ENCODE data around the gene NCS1.
"Not testable (repeated sequence)": the region's sequence is repeated elsewhere in the genome, so short reads cannot be mapped to it uniquely, and the experiment has no call there.

Gene NCS1

GRCh38 chr9:130239741-130240241, 67.6 kb downstream of the NCS1 start:
- peak; percentile 95 for ATAC-seq

GRCh38 chr9:130240410-130241197, 68.4 kb downstream of the NCS1 start:
- Mint-ChIP-seq H3K27me3 (peaks cover 17% of the 10 kb centered on the region), H3K27ac (peak overlapping the region in 1 of 2 donors; percentile 56), H3K9me3 (no peaks in the 10 kb centered on the region), H3K4me3 (no peak overlapping the region), H3K4me1 (peaks cover 50% of the 10 kb centered on the region)
- DNase-seq = peak in 1 of 2 donors; percentile 22
- ATAC-seq = no peak

More at GRCh38 chr9:130239741-130240241, 67.6 kb downstream of the NCS1 start:
- Mint-ChIP-seq H3K27ac (peak overlapping the region in 1 of 2 donors; percentile 38), H3K4me1 (peaks cover 50% of the 10 kb centered on the region), H3K27me3 (peaks cover 17% of the 10 kb centered on the region), H3K9me3 (no peaks in the 10 kb centered on the region), H3K4me3 (peak overlapping the region in 1 of 2 donors; percentile 21)
- peak; percentile 56 to 69 for DNase-seq

DNA sequence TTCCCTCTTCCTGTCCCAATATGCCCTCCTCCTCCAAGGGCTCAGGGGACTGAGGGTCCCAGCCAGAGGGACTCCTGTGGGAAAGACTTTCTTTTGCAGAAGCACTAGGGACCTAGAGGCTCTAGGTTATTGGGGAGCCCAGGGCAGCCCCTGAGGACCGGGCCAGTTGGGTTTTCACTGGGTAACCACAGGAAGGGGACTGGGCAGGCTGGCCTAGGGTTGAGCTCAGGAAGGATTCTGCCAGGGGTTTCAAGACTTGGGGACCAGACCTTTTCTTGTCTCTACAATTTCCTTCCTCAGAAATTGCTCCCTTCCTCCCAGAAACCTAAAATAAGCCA, 69.0 kb downstream of the NCS1 start:
- peaks cover 44% of the 10 kb centered on the region for H3K4me1 Mint-ChIP-seq
- no peak overlapping the region for H3K27ac Mint-ChIP-seq
- DNase-seq = no peak

GRCh38 chr9:130242270-130243014, 70.2 kb downstream of the NCS1 start:
- Mint-ChIP-seq H3K9me3 (no peaks in the 10 kb centered on the region), H3K27me3 (peaks cover 17% of the 10 kb centered on the region), H3K27ac (no peak overlapping the region)

More for the DNA sequence above, 69.0 kb downstream of the NCS1 start:
- no peak for ATAC-seq
- H3K4me3 Mint-ChIP-seq = no peak overlapping the region
- H3K9me3 Mint-ChIP-seq = no peaks in the 10 kb centered on the region
- H3K27me3 Mint-ChIP-seq = peaks cover 17% of the 10 kb centered on the region

DNA sequence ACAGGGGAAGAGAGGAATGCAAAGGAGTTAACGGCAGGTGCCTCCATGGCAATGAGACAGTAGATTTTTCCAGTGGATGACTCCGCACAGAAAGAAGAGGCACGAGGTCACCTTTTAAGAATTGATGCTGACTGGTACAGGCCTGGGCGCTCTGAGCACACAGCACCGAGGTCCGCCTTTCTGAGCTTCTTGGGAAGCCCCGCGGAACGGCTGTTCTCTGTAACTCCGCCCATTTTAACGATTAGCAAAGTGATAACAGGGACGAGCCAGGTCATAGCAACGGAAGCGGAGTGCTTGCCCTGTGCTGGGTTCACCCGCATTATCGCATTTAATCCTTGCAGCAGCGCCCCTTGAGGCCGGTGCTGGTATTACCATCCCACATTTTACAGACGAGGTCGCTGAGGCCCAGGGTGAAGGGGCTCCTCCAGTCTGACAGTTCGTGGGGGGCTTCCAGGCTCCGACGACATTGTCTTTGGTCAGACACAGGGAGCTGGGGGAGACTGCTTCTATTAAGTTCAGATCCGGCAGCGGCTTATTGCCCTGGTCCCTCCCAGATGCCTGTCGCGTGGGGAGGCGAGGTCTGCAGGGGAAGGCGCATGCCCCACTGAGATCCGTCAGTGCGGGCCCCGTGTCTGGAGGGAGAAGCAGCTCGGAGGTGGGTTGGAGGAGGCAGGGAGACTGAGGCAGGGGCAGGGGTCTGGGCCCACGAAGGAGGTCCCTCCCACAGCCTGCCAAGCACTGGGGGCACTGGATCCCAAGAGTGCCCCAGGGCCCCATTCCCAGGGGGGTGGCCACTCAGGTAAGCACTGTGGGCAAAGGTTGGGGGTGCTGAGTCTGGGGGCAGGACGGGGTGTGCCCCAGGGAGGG, 71.0 kb downstream of the NCS1 start:
- ATAC-seq = peak; percentile 62
- Mint-ChIP-seq H3K27me3 (peaks cover 17% of the 10 kb centered on the region), H3K4me1 (peaks cover 39% of the 10 kb centered on the region), H3K27ac (no peak overlapping the region), H3K9me3 (no peaks in the 10 kb centered on the region), H3K4me3 (peak overlapping the region; percentile 21 to 44)
- DNase-seq = peak; percentile 76 to 81

More at GRCh38 chr9:130242270-130243014, 70.2 kb downstream of the NCS1 start:
- H3K4me1 Mint-ChIP-seq = peaks cover 39% of the 10 kb centered on the region
- H3K4me3 Mint-ChIP-seq = peak overlapping the region; percentile 21 to 44
- no peak for ATAC-seq
- DNase-seq = no peak

DNA sequence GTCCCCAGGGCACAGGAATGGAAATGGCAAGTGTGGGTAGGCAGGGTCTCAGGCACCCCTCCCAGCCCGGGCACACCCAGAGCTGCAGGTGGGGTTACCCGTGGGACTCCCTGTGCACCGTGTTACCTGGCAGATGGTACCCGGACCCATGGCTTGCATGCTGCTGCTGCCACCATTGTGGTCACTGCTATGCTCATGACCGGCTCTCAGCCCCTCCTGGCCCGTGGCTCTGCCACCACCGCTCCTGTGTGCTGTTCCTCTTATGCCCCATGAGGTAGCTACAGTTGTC, 71.6 kb downstream of the NCS1 start:
- Mint-ChIP-seq H3K9me3 (no peaks in the 10 kb centered on the region), H3K27me3 (peaks cover 12% of the 10 kb centered on the region), H3K4me1 (peaks cover 35% of the 10 kb centered on the region), H3K27ac (no peak overlapping the region), H3K4me3 (no peak overlapping the region)
- no peak for ATAC-seq
- DNase-seq = no peak

- Mint-ChIP-seq H3K9me3 (no peaks in the 10 kb centered on the region), H3K4me1 (peaks cover 26% of the 10 kb centered on the region), H3K27me3 (peaks cover 9% of the 10 kb centered on the region), H3K27ac (no peak overlapping the region), H3K4me3 (no peak overlapping the region)
- no peak for ATAC-seq
- no peak for DNase-seq
Observed at GRCh38 chr9:130244548-130245165, 72.5 kb downstream of the NCS1 start.

GRCh38 chr9:130245474-130245873, 73.3 kb downstream of the NCS1 start:
- no peak for ATAC-seq
- H3K27ac Mint-ChIP-seq = no peak overlapping the region
- H3K4me3 Mint-ChIP-seq = no peak overlapping the region
- peaks cover 18% of the 10 kb centered on the region for H3K4me1 Mint-ChIP-seq
- no peaks in the 10 kb centered on the region for H3K9me3 Mint-ChIP-seq
- no peak for DNase-seq
- H3K27me3 Mint-ChIP-seq = peaks cover 15% of the 10 kb centered on the region

GRCh38 chr9:130246126-130246525, 73.9 kb downstream of the NCS1 start:
- peaks cover 12% of the 10 kb centered on the region for H3K4me1 Mint-ChIP-seq
- H3K9me3 Mint-ChIP-seq = no peaks in the 10 kb centered on the region
- peaks cover 18% of the 10 kb centered on the region for H3K27me3 Mint-ChIP-seq
- DNase-seq = no peak
- H3K27ac Mint-ChIP-seq = no peak overlapping the region
- no peak for ATAC-seq
- H3K4me3 Mint-ChIP-seq = no peak overlapping the region

DNA sequence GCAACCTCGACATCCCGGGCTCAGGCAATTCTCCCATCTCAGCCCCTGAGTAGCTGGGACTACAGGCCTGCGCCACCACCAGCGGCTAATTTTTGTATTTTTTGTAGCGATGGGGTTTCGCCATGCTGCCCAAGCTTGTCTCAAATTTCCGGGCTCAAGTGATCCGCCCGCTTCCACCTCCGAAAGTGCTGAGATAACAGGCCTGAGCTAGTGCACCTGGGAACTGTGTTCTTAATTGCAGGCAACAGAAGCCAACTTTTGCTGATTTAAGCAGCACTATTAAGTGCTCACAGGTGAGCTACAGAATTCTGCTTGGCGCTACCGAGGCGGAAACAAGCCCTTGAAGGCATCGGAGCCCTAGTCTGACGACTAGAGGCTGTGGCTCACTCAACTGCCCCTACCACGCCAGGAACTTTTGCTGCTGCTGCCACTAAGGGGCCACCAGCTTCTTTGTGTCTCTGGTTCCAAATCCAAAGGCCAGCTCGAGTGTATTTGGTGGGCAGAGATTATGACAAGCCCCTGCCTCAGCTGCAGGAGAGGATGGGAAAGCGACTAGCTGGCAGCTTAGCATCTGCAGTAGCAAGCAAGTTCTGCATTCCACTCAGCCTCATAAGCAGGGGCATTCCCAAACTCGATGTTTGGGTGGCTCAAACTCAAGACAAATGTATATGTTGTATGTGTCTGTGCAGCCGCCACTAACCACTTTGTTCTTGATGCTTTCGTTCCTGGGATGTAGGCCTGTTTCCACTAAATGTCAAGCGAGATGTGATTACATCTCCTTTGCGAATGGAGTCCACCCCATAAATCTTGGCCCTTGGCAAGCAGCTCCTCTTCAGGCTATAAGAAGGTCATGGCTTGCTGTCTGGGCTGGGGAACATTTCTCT, 82.8 kb downstream of the NCS1 start:
- no peaks in the 10 kb centered on the region for H3K4me1 Mint-ChIP-seq
- DNase-seq = no peak
- H3K27me3 Mint-ChIP-seq = peaks cover 34% of the 10 kb centered on the region
- H3K9me3 Mint-ChIP-seq = no peaks in the 10 kb centered on the region
- no peak overlapping the region for H3K27ac Mint-ChIP-seq
- H3K4me3 Mint-ChIP-seq = no peak overlapping the region
- ATAC-seq = no peak

- no peaks in the 10 kb centered on the region for H3K9me3 Mint-ChIP-seq
- ATAC-seq = no peak
- no peak overlapping the region for H3K27ac Mint-ChIP-seq
- peaks cover 34% of the 10 kb centered on the region for H3K27me3 Mint-ChIP-seq
- DNase-seq = no peak
- H3K4me1 Mint-ChIP-seq = no peaks in the 10 kb centered on the region
- H3K4me3 Mint-ChIP-seq = no peak overlapping the region
Observed at GRCh38 chr9:130255631-130256134, 83.5 kb downstream of the NCS1 start.

DNA sequence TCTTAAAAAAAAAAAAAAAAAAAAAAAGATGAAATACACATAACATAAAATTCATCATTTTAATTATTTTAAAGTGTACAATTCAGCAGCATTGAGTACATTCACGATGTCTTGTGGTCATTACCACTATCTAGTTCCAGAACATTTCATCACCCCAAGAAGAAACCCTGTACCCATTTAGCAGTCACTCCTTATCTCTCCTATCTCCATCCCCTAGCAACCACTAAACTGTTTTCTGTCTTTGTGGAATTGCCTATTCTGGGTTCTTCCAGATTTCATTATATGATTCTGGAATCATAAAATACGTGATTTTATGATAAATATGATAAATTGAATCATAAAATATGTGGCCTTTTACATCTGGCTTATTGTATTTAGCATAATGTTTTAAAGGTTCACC, 84.4 kb downstream of the NCS1 start:
- Mint-ChIP-seq H3K4me3 (no peak overlapping the region), H3K4me1 (no peaks in the 10 kb centered on the region), H3K9me3 (no peaks in the 10 kb centered on the region), H3K27ac (no peak overlapping the region), H3K27me3 (peaks cover 42% of the 10 kb centered on the region)
- DNase-seq (no peak), ATAC-seq (no peak)

- not testable (repeated sequence) for H3K4me3 Mint-ChIP-seq, ATAC-seq, H3K4me1 Mint-ChIP-seq, H3K27ac Mint-ChIP-seq, H3K9me3 Mint-ChIP-seq, DNase-seq
- H3K27me3 Mint-ChIP-seq = peaks cover 57% of the 10 kb centered on the region
Observed at GRCh38 chr9:130258137-130258536, 85.9 kb downstream of the NCS1 start.

- Mint-ChIP-seq H3K4me1 (peaks cover 5% of the 10 kb centered on the region), H3K9me3 (no peaks in the 10 kb centered on the region), H3K27me3 (peaks cover 66% of the 10 kb centered on the region), H3K4me3 (no peak overlapping the region), H3K27ac (no peak overlapping the region)
- DNase-seq (no peak), ATAC-seq (no peak)
Observed at GRCh38 chr9:130259044-130259443, 86.8 kb downstream of the NCS1 start.
